ENCODE data around the gene ZNF444. TPM values are rescaled to one million over a fixed set of nuclear protein-coding genes. Genes with fewer than 3 reads are reported as not detected.

ZNF444 gene
- total RNA-seq, 1 experiment from 2014 or later = 31.7 TPM

- peaks cover 80% of the 10 kb centered on the region for H3K79me2 ChIP-seq (ENCODE audit: insufficient read depth, low read length)
- no peaks in the 10 kb centered on the region for H3K9me2 ChIP-seq (ENCODE audit: insufficient read depth)
- no peak overlapping the region for H3K9ac ChIP-seq (ENCODE audit: low read length)
- H2AFZ ChIP-seq (ENCODE audit: low read depth, low read length, poor library complexity, severe bottlenecking) = no peak overlapping the region
- RAD21 ChIA-PET (ENCODE audit: low non-redundant PET in 1 of 2, low total read pairs in 2 of 2, uncharacterized antibody in 2 of 2, unreplicated experiment in 2 of 2) = no interaction called here
- no peak overlapping the region for H3K4me2 ChIP-seq (ENCODE audit: low read length)
- BruUV-seq (replicated peaks) = no TSS peak
- DNase-seq (ENCODE audit: low read depth, low spot score) (no peak), ATAC-seq (no peak)
- CTCF ChIA-PET = no interaction called here
- POLR2A ChIA-PET = no interaction called here
- intact Hi-C loops (cut with micrococcal nuclease) = no loop called here
- no peaks in the 10 kb centered on the region for H3K4me1 ChIP-seq (ENCODE audit: control insufficient read depth in 1 of 2, insufficient read depth in 2 of 2, low read length in 2 of 2)
- H3K36me3 ChIP-seq (ENCODE audit: control insufficient read depth in 1 of 2, insufficient read depth in 2 of 2, low read length in 2 of 2) = peaks cover 4 to 5% of the 10 kb centered on the region in 2 experiments; a peak in 2 of 4 replicates
- no peaks in the 10 kb centered on the region for H3K27me3 ChIP-seq (ENCODE audit: insufficient read depth, low read length)
- no peaks in the 10 kb centered on the region for H4K20me1 ChIP-seq (ENCODE audit: insufficient read depth)
- H3K9me3 ChIP-seq (ENCODE audit: control insufficient read depth in 1 of 2, insufficient read depth in 1 of 2, low read depth in 1 of 2, low read length in 2 of 2) = no peaks in the 10 kb centered on the region
- TF ChIP-seq CTCF (IDR thresholded peaks at IDR 0.05 in 2 of 3, conservative IDR thresholded peaks at IDR 0.05 in 1 of 3; ENCODE audit: borderline replicate concordance in 1 of 3, insufficient read depth in 1 of 3, low read depth in 2 of 3, low read length in 2 of 3) (no peak), REST (IDR thresholded peaks at IDR 0.05; ENCODE audit: low read depth) (no peak), SP1 (IDR thresholded peaks at IDR 0.05; ENCODE audit: low read depth) (no peak), EZH2phosphoT487 (IDR thresholded peaks at IDR 0.05; ENCODE audit: borderline replicate concordance) (no peak), ELF1 (IDR thresholded peaks at IDR 0.05; ENCODE audit: borderline replicate concordance, low read depth) (no peak)
- H3K4me3 ChIP-seq (replicated peaks in 1 of 2; ENCODE audit: low read depth in 1 of 2, low read length in 2 of 2) = no peak overlapping the region
- no peak overlapping the region for H3K27ac ChIP-seq (ENCODE audit: low read depth, low read length)
Observed at GRCh38 chr19:56094449-56094848, 46.6 kb upstream of the ZNF444 start.
